ENCODE results near the gene THEMIS.

GRCh38 chr6:127725821-127726220 is 175.0 kb downstream of the THEMIS start:
- TF ChIP-seq EZH2phosphoT487 (IDR thresholded peaks at IDR 0.05; ENCODE audit: insufficient read depth, low read depth) (no peak), EZH2 (IDR thresholded peaks at IDR 0.05; ENCODE audit: insufficient read depth, poor library complexity, severe bottlenecking) (no peak)

Data from GM23248 (cell line).